CD4-positive, alpha-beta T cell treated with Interleukin-17A for 1 hour (primary cell): ENCODE results near the gene RDH16.
"Not testable (repeated sequence)": the region's sequence is repeated elsewhere in the genome, so short reads cannot be mapped to it uniquely, and the experiment has no call there.

ENCODE experiments used
- DNase-seq: peaks from one replicate; pipeline ENCODE4 v3.0.0-alpha.2; 2020

RDH16 gene

GRCh38 chr12:56916296-56916995, 41.0 kb downstream of the RDH16 start:
- no peak for DNase-seq

- DNase-seq: no peak
These were observed 42.7 kb downstream of the RDH16 start for GRCh38 chr12:56914724-56915123.

DNA sequence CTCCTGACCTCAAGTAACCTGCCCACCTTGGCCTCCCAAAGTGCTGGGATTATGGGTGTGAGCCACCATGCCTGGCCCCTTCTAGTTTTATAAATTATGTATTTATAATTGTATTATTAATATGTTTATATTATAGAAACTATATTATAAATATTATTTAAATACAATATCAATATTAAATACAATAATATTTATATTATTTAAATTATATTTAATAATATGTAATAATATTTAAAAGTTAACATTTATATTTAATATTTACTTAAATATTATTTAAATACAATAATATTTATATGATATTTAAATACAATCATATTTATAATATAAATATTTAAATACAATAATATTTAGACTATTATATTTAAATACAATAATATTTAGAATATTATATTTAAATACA, 43.2 kb downstream of the RDH16 start:
- DNase-seq: no peak

- not testable (repeated sequence) for DNase-seq
These were observed 48.0 kb downstream of the RDH16 start for GRCh38 chr12:56909403-56909802.

- DNase-seq: no peak
These were observed 49.3 kb downstream of the RDH16 start for GRCh38 chr12:56908136-56908535.

DNA sequence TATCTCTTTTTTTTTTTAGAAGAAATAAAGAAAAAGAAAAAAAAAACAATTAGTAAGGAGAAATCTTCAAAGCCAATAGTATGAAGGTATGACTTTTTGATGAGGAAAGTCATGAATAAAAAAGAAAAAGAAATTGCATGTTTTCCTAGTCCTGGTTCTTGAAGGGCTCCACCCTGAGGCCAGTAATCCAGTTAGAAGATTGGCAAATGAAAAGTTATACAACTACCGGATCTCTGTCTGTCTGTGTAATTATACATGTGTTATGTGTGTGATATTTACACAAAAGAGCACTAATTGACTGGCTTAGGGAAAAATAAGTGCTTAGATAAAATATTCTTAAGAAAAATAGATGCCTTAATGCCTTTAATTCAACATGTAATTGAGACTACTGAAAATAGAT, 51.6 kb downstream of the RDH16 start:
- DNase-seq: no peak

DNA sequence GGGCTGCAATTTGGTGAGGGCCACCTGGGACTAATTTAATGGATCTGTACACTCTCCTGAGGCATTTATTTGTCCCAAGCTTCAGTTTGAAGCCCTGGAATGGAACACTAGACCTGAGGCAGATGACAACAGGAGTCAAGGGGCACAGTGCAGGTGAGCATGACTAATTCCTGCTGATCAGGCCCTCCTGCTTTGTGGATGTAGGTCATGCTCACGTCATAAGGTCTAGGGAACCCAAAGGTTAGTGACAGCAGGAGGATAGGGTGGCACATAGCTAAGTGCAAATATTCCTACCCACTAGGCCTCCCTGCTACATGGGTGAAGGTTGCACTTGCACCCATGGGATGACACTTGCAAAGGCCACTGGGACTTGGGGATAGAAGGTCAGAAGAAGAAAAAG, 54.0 kb downstream of the RDH16 start:
- DNase-seq: no peak
